ENCODE results near the gene TNS2.

- no peak for TF ChIP-seq EZH2phosphoT487 (IDR thresholded peaks at IDR 0.05; ENCODE audit: unreplicated experiment)
- no peak for TF ChIP-seq POLR2AphosphoS5 (IDR thresholded peaks at IDR 0.05; ENCODE audit: low read depth)
- TF ChIP-seq, protein P1, sequence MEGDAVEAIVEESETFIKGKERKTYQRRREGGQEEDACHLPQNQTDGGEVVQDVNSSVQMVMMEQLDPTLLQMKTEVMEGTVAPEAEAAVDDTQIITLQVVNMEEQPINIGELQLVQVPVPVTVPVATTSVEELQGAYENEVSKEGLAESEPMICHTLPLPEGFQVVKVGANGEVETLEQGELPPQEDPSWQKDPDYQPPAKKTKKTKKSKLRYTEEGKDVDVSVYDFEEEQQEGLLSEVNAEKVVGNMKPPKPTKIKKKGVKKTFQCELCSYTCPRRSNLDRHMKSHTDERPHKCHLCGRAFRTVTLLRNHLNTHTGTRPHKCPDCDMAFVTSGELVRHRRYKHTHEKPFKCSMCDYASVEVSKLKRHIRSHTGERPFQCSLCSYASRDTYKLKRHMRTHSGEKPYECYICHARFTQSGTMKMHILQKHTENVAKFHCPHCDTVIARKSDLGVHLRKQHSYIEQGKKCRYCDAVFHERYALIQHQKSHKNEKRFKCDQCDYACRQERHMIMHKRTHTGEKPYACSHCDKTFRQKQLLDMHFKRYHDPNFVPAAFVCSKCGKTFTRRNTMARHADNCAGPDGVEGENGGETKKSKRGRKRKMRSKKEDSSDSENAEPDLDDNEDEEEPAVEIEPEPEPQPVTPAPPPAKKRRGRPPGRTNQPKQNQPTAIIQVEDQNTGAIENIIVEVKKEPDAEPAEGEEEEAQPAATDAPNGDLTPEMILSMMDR (conservative IDR thresholded peaks at IDR 0.05; ENCODE audit: low read depth in 2 of 2): no peak
- TF ChIP-seq CREB1 (CRISPR knock-in tag; IDR thresholded peaks at IDR 0.05; ENCODE audit: low read depth): no peak
- TF ChIP-seq EZH2 (IDR thresholded peaks at IDR 0.05; ENCODE audit: low read depth, unreplicated experiment): no peak
- TF ChIP-seq, protein P2, sequence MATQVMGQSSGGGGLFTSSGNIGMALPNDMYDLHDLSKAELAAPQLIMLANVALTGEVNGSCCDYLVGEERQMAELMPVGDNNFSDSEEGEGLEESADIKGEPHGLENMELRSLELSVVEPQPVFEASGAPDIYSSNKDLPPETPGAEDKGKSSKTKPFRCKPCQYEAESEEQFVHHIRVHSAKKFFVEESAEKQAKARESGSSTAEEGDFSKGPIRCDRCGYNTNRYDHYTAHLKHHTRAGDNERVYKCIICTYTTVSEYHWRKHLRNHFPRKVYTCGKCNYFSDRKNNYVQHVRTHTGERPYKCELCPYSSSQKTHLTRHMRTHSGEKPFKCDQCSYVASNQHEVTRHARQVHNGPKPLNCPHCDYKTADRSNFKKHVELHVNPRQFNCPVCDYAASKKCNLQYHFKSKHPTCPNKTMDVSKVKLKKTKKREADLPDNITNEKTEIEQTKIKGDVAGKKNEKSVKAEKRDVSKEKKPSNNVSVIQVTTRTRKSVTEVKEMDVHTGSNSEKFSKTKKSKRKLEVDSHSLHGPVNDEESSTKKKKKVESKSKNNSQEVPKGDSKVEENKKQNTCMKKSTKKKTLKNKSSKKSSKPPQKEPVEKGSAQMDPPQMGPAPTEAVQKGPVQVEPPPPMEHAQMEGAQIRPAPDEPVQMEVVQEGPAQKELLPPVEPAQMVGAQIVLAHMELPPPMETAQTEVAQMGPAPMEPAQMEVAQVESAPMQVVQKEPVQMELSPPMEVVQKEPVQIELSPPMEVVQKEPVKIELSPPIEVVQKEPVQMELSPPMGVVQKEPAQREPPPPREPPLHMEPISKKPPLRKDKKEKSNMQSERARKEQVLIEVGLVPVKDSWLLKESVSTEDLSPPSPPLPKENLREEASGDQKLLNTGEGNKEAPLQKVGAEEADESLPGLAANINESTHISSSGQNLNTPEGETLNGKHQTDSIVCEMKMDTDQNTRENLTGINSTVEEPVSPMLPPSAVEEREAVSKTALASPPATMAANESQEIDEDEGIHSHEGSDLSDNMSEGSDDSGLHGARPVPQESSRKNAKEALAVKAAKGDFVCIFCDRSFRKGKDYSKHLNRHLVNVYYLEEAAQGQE (IDR thresholded peaks at IDR 0.05; ENCODE audit: unreplicated experiment): no peak
- TF ChIP-seq, protein P3, sequence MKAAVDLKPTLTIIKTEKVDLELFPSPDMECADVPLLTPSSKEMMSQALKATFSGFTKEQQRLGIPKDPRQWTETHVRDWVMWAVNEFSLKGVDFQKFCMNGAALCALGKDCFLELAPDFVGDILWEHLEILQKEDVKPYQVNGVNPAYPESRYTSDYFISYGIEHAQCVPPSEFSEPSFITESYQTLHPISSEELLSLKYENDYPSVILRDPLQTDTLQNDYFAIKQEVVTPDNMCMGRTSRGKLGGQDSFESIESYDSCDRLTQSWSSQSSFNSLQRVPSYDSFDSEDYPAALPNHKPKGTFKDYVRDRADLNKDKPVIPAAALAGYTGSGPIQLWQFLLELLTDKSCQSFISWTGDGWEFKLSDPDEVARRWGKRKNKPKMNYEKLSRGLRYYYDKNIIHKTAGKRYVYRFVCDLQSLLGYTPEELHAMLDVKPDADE (IDR thresholded peaks at IDR 0.05): no peak
These were observed 50.7 kb downstream of the TNS2 start for GRCh38 chr12:53100466-53101151.

All from GM23338 (cell line).